IPS-20b (cell line): ENCODE data around the gene CDH8.

Experiments
- H3K27ac ChIP-seq: one replicate; pipeline ENCODE4 v1.5.1; 2013; ENCODE audit warnings: low read length
- H3K27me3 ChIP-seq: 2 replicates; pipeline ENCODE4 v1.6.1; 2013; ENCODE audit warnings: mild to moderate bottlenecking, low read length, inconsistent platforms; ENCODE audit not compliant: insufficient read depth
- H3K36me3 ChIP-seq: 2 replicates; pipeline ENCODE4 v1.6.1; 2013; ENCODE audit warnings: low read depth, mild to moderate bottlenecking, inconsistent platforms, low read length, moderate library complexity; ENCODE audit not compliant: insufficient read depth
- H3K4me1 ChIP-seq: 2 replicates; pipeline ENCODE4 v1.6.1; 2013; ENCODE audit warnings: mild to moderate bottlenecking, control low read depth, inconsistent platforms, low read length, moderate library complexity; ENCODE audit not compliant: insufficient read depth
- H3K4me3 ChIP-seq: 2 replicates; pipeline ENCODE4 v1.5.1; 2013; ENCODE audit warnings: mild to moderate bottlenecking, low read length, inconsistent platforms
- H3K9ac ChIP-seq: 2 replicates; pipeline ENCODE4 v1.6.1; 2013; ENCODE audit warnings: low read depth, mild to moderate bottlenecking, inconsistent platforms, low read length, moderate library complexity
- H3K9me3 ChIP-seq: 2 replicates; pipeline ENCODE4 v1.6.1; 2013; ENCODE audit warnings: mild to moderate bottlenecking, low read depth, low read length, inconsistent platforms; ENCODE audit not compliant: insufficient read depth

CDH8 gene

DNA sequence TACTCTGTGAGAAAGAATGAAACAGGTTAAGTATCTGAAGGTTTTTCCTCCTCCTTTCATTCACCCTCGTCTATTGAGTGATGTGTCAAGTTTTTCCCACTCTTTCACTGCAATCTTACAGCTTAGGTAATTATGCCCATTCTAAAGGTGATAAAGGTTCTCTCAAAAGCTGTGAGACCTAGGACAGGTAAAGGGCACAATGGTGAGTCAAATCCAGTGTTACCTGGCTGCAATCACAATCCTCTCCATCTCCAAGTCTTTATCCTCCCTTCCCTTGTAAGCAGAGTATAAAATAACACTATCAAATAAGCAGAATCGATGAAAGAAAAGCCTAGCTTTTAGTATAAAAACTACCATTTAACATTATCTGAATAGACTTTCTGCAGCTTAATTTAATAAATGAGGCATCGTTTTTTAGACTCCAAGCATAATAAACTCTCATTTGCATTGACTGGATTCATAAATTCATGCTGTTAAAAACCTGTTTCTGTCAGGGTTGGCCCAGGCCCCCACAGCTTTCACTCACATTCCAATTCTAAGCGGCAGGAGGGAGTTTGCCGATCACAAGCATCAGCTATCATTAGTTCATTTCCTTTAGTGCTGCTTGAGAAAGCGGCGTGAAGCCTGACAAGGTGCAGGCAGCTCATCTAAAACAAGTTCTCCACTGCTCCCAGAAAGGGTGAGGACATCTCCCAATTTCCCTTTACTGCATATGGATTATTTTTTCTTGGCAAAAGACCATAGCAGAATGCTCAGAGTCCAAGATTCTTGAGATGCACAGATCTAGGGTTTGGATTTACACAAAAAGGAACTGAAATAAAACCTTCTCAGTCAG lies 67.8 kb downstream of the CDH8 start:
- Histone ChIP-seq H3K4me1 (peaks cover 24% of the 10 kb centered on the region), H3K36me3 (no peaks in the 10 kb centered on the region), H3K9me3 (0 out of 2 replicates have a peak, but pooled peaks cover 3% of the 10 kb centered on the region), H3K9ac (no peak overlapping the region), H3K4me3 (peak overlapping the region; percentile 2; the same call in 1 of the 2 replicates), H3K27me3 (no peaks in the 10 kb centered on the region), H3K27ac (no peak overlapping the region)

DNA sequence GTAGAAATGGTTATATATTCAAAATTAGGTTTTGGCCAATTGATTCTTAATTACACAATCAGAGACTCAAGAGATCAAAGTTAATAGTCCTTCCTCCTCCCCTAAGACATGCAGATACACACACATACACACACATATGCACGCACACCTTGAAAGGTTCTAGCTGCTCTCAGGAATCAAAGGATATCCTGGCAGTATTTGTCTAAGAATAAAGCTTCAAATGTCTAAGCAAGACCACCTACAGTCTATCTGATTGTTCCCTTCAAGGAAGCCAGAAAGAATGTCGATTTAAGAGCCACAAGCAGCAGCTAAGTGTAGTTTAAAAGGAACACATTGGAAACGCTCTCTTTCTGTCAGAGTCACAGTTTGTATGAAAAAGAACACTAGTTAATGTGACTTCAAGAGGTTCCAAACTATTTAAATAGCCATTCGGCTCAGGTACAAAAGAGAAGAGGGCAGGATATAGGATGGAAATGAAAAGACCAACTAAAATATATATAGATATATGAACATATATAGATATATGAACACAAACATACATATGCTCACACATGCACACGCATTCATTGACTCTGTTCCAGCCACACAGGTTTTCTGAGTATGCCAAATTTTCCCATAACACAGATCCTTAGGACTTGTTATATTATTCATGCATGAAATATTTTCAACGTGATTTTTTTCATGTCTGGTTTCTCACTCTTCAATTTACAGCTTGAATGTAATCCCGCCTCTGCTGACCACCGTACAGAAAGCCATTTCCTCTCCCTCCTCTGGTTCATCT lies 79.0 kb downstream of the CDH8 start:
- H3K9ac ChIP-seq, result no peak overlapping the region
- no peak overlapping the region for H3K4me3 ChIP-seq
- H3K27me3 ChIP-seq, result 0 out of 2 replicates have a peak, but pooled peaks cover 5% of the 10 kb centered on the region
- peaks cover 26% of the 10 kb centered on the region for H3K4me1 ChIP-seq
- no peak overlapping the region for H3K27ac ChIP-seq
- H3K36me3 ChIP-seq, result no peaks in the 10 kb centered on the region
- H3K9me3 ChIP-seq, result no peaks in the 10 kb centered on the region

DNA sequence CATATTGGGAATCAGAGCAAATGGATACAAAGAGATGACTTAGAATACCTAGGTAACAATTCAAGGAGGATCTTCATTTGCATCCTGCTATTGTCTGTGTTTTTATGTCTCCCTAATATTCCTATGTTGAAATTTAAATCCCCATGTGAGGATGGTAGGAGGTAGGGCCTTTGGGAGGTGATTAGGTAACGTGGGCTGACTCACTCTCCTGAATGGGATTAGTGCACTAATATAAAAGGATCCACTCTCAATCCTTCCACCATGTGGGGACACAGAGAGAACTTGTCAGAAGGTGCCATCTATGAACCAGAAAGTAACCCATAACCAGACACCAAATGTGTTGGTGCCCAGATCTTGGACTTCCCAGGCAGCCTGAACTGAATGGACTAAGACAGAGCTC lies 83.4 kb downstream of the CDH8 start:
- Histone ChIP-seq H3K4me3 (no peak overlapping the region), H3K27ac (no peak overlapping the region), H3K36me3 (no peaks in the 10 kb centered on the region), H3K9me3 (no peaks in the 10 kb centered on the region), H3K4me1 (peaks cover 28% of the 10 kb centered on the region), H3K9ac (no peak overlapping the region), H3K27me3 (0 out of 2 replicates have a peak, but pooled peaks cover under 1% of the 10 kb centered on the region)

DNA sequence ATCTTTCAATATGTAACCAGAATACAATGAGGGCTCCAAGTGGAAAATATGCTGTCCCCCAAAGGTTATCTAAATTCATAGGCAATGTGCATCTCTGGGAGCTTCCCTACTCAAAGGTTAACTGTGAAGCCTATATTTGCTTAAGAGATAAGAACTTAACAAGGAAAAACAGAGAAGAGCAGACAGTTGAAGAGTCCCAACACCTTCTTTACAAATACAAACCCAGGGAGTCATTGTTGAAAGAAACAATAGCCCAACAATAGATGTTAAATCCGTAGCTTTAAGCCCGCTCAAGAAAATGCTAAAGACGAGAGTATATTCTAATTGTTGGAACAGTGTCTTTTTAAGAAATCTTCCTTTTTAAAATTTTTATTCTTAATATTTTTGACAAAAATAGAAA lies 87.8 kb downstream of the CDH8 start:
- H3K9ac ChIP-seq, result no peak overlapping the region
- no peak overlapping the region for H3K4me3 ChIP-seq
- H3K27ac ChIP-seq, result no peak overlapping the region
- H3K4me1 ChIP-seq, result peaks cover 8% of the 10 kb centered on the region
- H3K27me3 ChIP-seq, result no peaks in the 10 kb centered on the region
- no peaks in the 10 kb centered on the region for H3K36me3 ChIP-seq
- H3K9me3 ChIP-seq, result no peaks in the 10 kb centered on the region

DNA sequence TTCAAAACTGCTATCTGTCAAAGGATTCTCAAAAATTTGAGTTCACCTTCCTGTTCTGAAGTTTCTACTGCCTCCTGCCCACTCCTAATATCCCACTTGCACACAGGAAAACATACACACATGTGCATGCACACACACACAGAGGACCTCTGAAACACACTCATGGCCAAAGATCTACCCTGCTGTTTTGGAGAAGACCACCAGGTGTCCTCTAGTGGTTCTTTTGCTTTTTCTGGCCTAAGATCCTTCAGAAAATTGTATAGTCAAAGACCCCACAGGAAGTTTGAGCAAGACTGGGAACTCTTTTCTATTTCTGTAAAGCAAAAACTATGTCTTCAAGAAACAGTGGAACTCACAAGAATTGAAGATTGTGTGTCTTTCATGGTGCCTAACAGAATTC lies 90.2 kb downstream of the CDH8 start:
- Histone ChIP-seq H3K9ac (no peak overlapping the region), H3K4me3 (no peak overlapping the region), H3K4me1 (peaks cover 8% of the 10 kb centered on the region), H3K36me3 (no peaks in the 10 kb centered on the region), H3K27ac (no peak overlapping the region), H3K27me3 (no peaks in the 10 kb centered on the region), H3K9me3 (no peaks in the 10 kb centered on the region)

DNA sequence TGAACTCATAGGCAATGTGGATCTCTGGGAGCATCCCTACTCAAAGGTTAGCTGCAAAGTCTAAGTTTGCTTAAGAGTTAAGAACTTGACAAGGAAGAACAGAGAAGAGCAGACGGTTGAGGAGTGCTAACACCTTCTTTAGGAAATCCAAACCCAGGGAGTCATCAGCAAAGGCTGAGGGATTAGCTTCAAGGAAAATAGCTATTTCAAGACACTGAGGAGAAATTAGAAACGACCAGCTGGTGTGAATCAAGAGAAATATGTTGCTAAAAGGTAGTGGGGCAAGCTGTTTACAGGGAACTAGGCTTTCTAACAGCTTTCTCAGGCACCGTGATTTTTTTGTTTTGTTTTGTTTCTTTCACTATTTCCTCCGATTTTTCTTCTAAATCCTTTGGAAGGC lies 90.7 kb downstream of the CDH8 start:
- H3K27ac ChIP-seq, result no peak overlapping the region
- no peak overlapping the region; the same call in 1 of the 2 replicates for H3K9ac ChIP-seq
- no peaks in the 10 kb centered on the region for H3K27me3 ChIP-seq

DNA sequence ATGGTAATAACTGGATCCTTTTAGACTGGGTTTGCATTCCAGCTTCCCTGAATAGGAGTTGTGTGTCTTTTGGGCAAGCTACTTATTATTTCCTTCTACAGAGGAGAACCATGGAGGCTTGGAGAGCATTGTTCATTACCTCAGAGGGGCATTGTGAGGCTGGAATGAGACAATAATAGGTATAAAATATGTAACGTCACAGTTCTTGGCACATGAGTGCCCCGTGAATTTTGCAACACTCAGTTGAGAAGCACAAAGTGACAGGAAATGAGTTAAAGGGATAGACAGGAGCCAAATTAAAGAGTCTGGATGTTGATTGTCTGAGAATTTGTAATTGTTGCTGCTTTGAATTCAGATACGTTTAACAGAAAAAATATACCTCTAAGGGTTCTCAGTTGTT lies 92.2 kb downstream of the CDH8 start:
- Histone ChIP-seq H3K9ac (no peak overlapping the region), H3K4me3 (no peak overlapping the region), H3K4me1 (peaks cover 8% of the 10 kb centered on the region), H3K36me3 (no peaks in the 10 kb centered on the region), H3K27me3 (no peaks in the 10 kb centered on the region), H3K27ac (no peak overlapping the region), H3K9me3 (no peaks in the 10 kb centered on the region)

More for the DNA sequence above, 90.7 kb downstream of the CDH8 start:
- H3K4me1 ChIP-seq, result peaks cover 8% of the 10 kb centered on the region
- H3K9me3 ChIP-seq, result no peaks in the 10 kb centered on the region
- no peak overlapping the region for H3K4me3 ChIP-seq
- no peaks in the 10 kb centered on the region for H3K36me3 ChIP-seq

DNA sequence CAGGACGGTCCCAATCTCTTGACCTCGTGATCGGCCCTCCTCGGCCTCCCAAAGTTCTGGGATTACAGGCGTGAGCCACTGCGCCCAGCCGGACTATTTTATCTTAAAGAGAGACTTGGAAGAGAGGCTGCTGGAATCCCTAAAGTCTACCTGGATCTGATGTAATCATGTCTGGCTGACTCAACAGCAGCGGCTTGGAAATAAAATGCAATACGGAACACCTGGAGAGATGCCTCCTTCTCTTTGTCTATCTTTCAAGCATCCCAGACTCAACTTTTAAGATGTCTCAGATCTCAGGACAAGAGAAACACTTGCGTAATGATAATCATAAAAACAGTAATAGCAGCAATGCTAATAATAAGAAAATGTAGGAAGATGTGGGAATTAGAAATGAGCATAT lies 95.6 kb downstream of the CDH8 start:
- no peaks in the 10 kb centered on the region for H3K36me3 ChIP-seq
- H3K9ac ChIP-seq, result no peak overlapping the region
- no peak overlapping the region for H3K4me3 ChIP-seq
- no peaks in the 10 kb centered on the region for H3K9me3 ChIP-seq
- H3K27me3 ChIP-seq, result no peaks in the 10 kb centered on the region
- no peak overlapping the region for H3K27ac ChIP-seq
- no peaks in the 10 kb centered on the region for H3K4me1 ChIP-seq

DNA sequence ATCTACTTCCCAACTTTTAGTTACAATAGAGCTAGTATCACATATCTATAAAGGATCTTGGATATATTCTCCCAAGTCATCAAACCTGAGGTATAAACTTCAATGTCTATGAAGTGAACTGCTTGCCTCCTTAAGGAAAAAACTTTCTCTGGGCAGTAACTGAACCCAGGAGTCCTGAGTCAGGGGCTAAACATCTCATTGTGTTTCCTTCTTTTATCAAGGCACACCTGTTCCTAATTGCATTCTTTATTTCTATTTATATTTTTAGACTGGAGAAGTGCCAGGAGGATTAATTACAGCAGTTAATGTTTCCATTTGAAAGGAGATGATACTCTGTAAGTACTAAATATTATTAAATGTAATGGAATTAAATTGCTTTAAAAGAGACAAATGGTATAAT lies 98.6 kb downstream of the CDH8 start:
- Histone ChIP-seq H3K36me3 (no peaks in the 10 kb centered on the region), H3K9ac (no peak overlapping the region), H3K27ac (no peak overlapping the region), H3K27me3 (no peaks in the 10 kb centered on the region), H3K4me3 (no peak overlapping the region), H3K9me3 (no peaks in the 10 kb centered on the region), H3K4me1 (no peaks in the 10 kb centered on the region)

DNA sequence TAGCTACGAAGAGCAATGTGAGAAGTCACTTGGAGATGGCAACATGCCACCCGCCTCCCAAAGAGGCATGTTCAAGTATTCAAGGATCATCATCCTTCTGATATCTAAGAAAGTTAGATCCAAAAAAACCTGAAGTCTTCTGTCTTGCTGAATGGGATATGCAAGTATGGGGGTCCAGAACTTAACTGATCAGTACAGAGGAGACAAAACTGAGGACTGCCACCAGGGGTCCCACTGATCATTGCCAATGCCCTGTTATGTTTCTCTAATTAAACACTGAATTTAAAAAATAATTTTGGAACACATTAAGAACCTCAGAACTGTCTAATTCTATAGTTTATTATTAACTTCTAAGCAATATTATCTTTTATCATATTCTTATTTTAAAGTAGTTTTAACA lies 99.7 kb downstream of the CDH8 start:
- H3K27ac ChIP-seq, result no peak overlapping the region
- H3K4me3 ChIP-seq, result no peak overlapping the region
- H3K4me1 ChIP-seq, result no peaks in the 10 kb centered on the region
- H3K36me3 ChIP-seq, result no peaks in the 10 kb centered on the region
- H3K27me3 ChIP-seq, result no peaks in the 10 kb centered on the region
- no peak overlapping the region for H3K9ac ChIP-seq
- no peaks in the 10 kb centered on the region for H3K9me3 ChIP-seq

DNA sequence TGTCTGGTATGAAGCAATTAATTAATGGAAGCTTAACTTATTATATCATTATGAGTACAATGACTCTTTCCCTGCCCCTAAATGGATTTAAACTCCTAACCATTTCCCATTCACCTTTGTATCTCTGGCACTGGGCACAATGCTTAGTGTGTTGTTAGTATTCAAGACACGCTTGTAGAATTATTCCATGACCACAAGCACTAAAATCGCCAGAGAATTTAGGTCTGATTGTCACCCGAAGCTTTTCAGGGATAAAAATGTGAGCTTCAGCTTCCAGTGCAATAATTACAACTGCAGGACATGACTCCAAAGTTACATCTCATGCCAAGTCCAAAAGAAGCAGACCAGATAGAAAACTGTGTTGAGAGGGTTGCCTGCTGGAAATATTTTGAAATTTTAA lies 101.6 kb downstream of the CDH8 start:
- H3K9me3 ChIP-seq, result no peaks in the 10 kb centered on the region
- no peaks in the 10 kb centered on the region for H3K36me3 ChIP-seq
- no peaks in the 10 kb centered on the region for H3K27me3 ChIP-seq
- no peak overlapping the region for H3K27ac ChIP-seq
- no peaks in the 10 kb centered on the region for H3K4me1 ChIP-seq
- H3K9ac ChIP-seq, result no peak overlapping the region
- H3K4me3 ChIP-seq, result no peak overlapping the region

DNA sequence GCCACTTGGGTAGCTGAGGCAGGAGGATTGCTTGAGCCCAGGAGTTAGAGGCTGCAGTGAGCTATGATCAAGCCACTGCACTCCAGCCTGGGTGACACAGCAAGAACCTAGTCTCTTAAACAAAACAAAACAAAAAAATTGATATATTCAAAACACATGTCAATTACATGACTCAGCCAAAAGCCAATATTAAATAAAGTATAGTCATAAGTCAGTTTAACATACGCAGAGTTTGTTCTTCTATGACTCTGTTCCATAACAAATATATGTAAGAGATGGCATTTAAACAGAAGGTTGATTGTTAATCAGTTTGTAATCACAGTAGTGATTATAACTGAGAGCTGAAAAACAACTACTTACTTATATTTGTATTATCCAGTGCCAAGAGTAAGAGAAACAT lies 106.5 kb downstream of the CDH8 start:
- H3K4me1 ChIP-seq, result no peaks in the 10 kb centered on the region; the same call in 1 of the 2 replicates
- H3K9ac ChIP-seq, result no peak overlapping the region
- no peaks in the 10 kb centered on the region for H3K9me3 ChIP-seq
- H3K27ac ChIP-seq, result no peak overlapping the region
- H3K27me3 ChIP-seq, result no peaks in the 10 kb centered on the region
- H3K4me3 ChIP-seq, result no peak overlapping the region
- H3K36me3 ChIP-seq, result no peaks in the 10 kb centered on the region
